Astrocyte of the cerebellum (primary cell): ENCODE results near the gene IGSF9.
"Not testable (repeated sequence)": the region's sequence is repeated elsewhere in the genome, so short reads cannot be mapped to it uniquely, and the experiment has no call there.

ENCODE experiments used
- DNase-seq: peaks from one replicate; pipeline ENCODE4 v3.0.0-alpha.2; 2011; ENCODE audit warnings: low read depth
- H3K4me3 ChIP-seq: 2 replicates; pipeline ENCODE4 v1.5.1; 2011; ENCODE audit warnings: mild to moderate bottlenecking, low read depth, low read length, moderate library complexity
- CTCF ChIP-seq: IDR thresholded peaks from 2 replicates; pipeline ENCODE4 v1.5.1; 2012; ENCODE audit warnings: low read length, low read depth, moderate library complexity, mild to moderate bottlenecking; ENCODE audit errors: missing control alignments
- in situ Hi-C: cut with HindIII; loops from 2 replicates; pipeline ENCODE4 v1.10.0; 2017; ENCODE audit warnings: low sequenced_read_pairs

Gene IGSF9

GRCh38 chr1:159900755-159901360 is 44.6 kb downstream of the IGSF9 start:
- H3K4me3 ChIP-seq: no peak overlapping the region
- no peak for TF ChIP-seq CTCF
- in situ Hi-C loops: no loop called here
- DNase-seq: no peak

GRCh38 chr1:159900086-159900680 is 45.2 kb downstream of the IGSF9 start, which contains the start of gene CFAP45:
Gene CFAP45 (minus strand): TSS chr1:159900165. CDS start chr1:159900098, 67 bp downstream.
- in situ Hi-C loops: no loop called here
- TF ChIP-seq CTCF: no peak
- no peak within 1 kb of the TSS for H3K4me3 ChIP-seq
- DNase-seq: no peak

- H3K4me3 ChIP-seq, in situ Hi-C loops, DNase-seq: not testable (repeated sequence)
Measured at GRCh38 chr1:159899634-159900033, 45.8 kb downstream of the IGSF9 start.

GRCh38 chr1:159898527-159898926 is 46.9 kb downstream of the IGSF9 start:
- in situ Hi-C loops: no loop called here
- DNase-seq: no peak
- no peak for TF ChIP-seq CTCF
- no peak overlapping the region for H3K4me3 ChIP-seq

GRCh38 chr1:159897962-159898361 is 47.5 kb downstream of the IGSF9 start:
- H3K4me3 ChIP-seq: no peak overlapping the region
- no peak for DNase-seq
- in situ Hi-C loops: no loop called here
- TF ChIP-seq CTCF: no peak

- in situ Hi-C loops: no loop called here
- no peak for TF ChIP-seq CTCF
- no peak overlapping the region for H3K4me3 ChIP-seq
- DNase-seq: no peak
Measured at GRCh38 chr1:159896546-159896930, 48.9 kb downstream of the IGSF9 start.

- H3K4me3 ChIP-seq: no peak overlapping the region
- in situ Hi-C loops: no loop called here
- no peak for DNase-seq
- no peak for TF ChIP-seq CTCF
Measured at GRCh38 chr1:159895836-159896545, 49.4 kb downstream of the IGSF9 start.
